Esophagus squamous epithelium (tissue), 5 donors: ENCODE results near the gene ADI1. TPM values are rescaled to one million over a fixed set of nuclear protein-coding genes. Genes with fewer than 3 reads are reported as not detected.

Experiments
- DNase-seq: peaks from one replicate; lab custom pipeline; 2025; lab: John Stamatoyannopoulos, UW
- H3K27ac ChIP-seq, 4 donors: fragments of 200-600 bp; sonication (generic); one replicate each; pipeline ENCODE4 v1.5.1; 2016 to 2019; ENCODE audit warnings: mild to moderate bottlenecking in 1 of 4
- H3K27me3 ChIP-seq, 4 donors: fragments of 200-600 bp; sonication (generic); 1 replicate in 3 of 4; 2 replicates in 1 of 4; pipeline versions ENCODE4 v1.5.1 to v1.6.0; 2017 to 2021; ENCODE audit warnings: antibody characterized with exemption in 1 of 4
- H3K36me3 ChIP-seq, 3 donors: fragments of 200-600 bp; sonication (generic); one replicate each; pipeline ENCODE4 v1.5.1; 2016 to 2019
- H3K4me1 ChIP-seq, 3 donors: fragments of 200-600 bp; sonication (generic); one replicate each; pipeline ENCODE4 v1.5.1; 2017 to 2019
- H3K4me3 ChIP-seq, 4 donors: fragments of 200-600 bp; sonication (generic); 1 replicate in 3 of 4; 2 replicates in 1 of 4; pipeline ENCODE4 v1.5.1; 2016 to 2019; ENCODE audit warnings: mild to moderate bottlenecking in 2 of 4, moderate library complexity in 1 of 4
- H3K9me3 ChIP-seq, 3 donors: fragments of 200-600 bp; sonication (generic); one replicate each; pipeline ENCODE4 v1.5.1; 2016 to 2019
- POLR2A ChIP-seq, 4 donors: fragments of 450-650 bp; IDR thresholded peaks; one replicate each; pipeline ENCODE4 v1.6.1; 2017; ENCODE audit warnings: antibody characterized with exemption in 4 of 4, mild to moderate bottlenecking in 4 of 4, moderate library complexity in 3 of 4
- WGBS, 2 donors: methylation state at CpG; one replicate each; pipeline ENCODE4 v1.1.5; 2018; 5-methylcytosine and 5-hydroxymethylcytosine counted together
- intact Hi-C: fragments of 100-400 bp; cut with DNase I; formaldehyde crosslinking; loops from one replicate; pipeline ENCODE4 v1.15.0; 2022
- total RNA-seq, 4 donors: library from RNA; depleted of rRNA; stranded (reverse); fragments of >200 nt; gene quantifications; one replicate each; pipeline ENCODE4 v1.1.0, GENCODE V29; 2016
- TF ChIP-seq, protein P1 (sequence below), 6 experiments: fragments of 450-650 bp in 4 of 6; fragments of 200-600 bp in 2 of 6; sonication (generic) in 2 of 6; IDR thresholded peaks; one replicate each; pipeline ENCODE4 v1.5.1; 2016 to 2019; ENCODE audit warnings: antibody characterized with exemption in 6 of 6, mild to moderate bottlenecking in 4 of 6, moderate library complexity in 4 of 6
- donor health status: DM: yes; HTN: yes; CAD: no.

The ADI1 gene
- total RNA-seq, 4 donors from 2014 or later, result 33.3 to 73.6 (median 54.9) TPM

DNA sequence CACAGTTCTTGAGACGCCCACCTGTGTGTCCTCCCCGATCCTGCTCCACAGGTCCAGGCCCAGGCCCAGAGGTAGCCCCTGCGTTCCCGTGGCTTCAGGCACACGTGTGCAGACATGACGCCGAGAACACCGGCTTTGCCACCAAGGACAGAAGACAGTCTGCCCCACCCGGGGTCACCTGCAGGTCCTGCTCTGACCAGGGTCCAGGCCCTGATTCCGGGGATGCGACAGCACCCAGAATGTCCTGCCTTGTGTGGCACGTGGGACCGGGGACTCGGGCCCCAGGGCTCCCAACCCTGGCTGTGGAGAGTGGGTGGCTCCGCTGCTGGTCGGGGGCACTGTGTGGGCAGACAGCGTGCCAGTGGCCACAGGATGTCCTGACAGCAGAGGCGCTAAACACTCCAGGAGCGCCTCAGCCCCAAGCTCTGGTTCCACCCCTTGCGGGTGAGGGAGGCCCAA lies 36.9 kb downstream of the ADI1 start:
- Histone ChIP-seq H3K27ac (no peak overlapping the region), H3K9me3 (no peaks in the 10 kb centered on the region), H3K27me3 (no peaks in the 10 kb centered on the region), H3K4me3 (no peak overlapping the region), H3K36me3 (peaks cover 13 to 69% (median 18%) of the 10 kb centered on the region in 3 donors), H3K4me1 (peaks cover 0 to 10% (median 0%) of the 10 kb centered on the region in 3 donors)
- no peak for DNase-seq
- intact Hi-C loops, result no loop called here
- TF ChIP-seq POLR2A (IDR thresholded peaks at IDR 0.05), result no peak
- TF ChIP-seq, protein P1, sequence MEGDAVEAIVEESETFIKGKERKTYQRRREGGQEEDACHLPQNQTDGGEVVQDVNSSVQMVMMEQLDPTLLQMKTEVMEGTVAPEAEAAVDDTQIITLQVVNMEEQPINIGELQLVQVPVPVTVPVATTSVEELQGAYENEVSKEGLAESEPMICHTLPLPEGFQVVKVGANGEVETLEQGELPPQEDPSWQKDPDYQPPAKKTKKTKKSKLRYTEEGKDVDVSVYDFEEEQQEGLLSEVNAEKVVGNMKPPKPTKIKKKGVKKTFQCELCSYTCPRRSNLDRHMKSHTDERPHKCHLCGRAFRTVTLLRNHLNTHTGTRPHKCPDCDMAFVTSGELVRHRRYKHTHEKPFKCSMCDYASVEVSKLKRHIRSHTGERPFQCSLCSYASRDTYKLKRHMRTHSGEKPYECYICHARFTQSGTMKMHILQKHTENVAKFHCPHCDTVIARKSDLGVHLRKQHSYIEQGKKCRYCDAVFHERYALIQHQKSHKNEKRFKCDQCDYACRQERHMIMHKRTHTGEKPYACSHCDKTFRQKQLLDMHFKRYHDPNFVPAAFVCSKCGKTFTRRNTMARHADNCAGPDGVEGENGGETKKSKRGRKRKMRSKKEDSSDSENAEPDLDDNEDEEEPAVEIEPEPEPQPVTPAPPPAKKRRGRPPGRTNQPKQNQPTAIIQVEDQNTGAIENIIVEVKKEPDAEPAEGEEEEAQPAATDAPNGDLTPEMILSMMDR (IDR thresholded peaks at IDR 0.05), result no peak
- WGBS, 2 donors, result 90% methylated on average over 2 of the region's 20 CpGs; no CpG with 5 or more reads in 1 of the 2 donors

DNA sequence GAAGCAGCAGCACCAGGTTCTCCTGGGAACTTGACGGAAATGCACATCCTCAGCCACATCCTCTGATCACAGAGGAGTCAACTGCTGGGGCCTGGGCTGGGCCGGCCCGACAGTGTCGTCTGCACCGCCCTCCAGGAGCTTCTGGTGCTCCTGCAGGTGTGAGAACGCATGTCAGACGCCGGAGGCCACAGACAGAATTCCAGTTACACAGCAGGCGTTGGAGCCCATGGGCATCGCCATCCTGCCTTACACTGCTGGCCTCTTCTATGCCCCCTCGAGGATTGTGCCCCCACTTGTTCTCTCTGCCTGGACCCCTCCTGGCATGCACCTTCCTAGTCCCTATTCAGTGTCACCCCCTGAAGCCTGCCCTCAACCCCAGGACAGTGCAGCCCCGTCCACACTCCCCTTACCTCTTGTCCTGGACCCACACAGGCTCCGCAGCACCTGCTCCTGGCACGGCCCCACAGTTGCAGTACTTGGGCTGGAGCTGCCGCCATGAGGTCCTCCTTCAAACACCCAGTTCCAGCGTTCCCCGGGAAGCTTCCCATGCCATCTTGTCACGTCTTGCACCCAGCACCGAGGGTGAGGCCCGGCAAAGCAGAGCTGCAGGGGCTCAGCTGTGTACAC lies 37.5 kb downstream of the ADI1 start:
- Histone ChIP-seq H3K27me3 (no peaks in the 10 kb centered on the region), H3K36me3 (peaks cover 13 to 71% (median 18%) of the 10 kb centered on the region in 3 donors), H3K4me3 (no peak overlapping the region), H3K9me3 (no peaks in the 10 kb centered on the region), H3K4me1 (peaks cover 0 to 10% (median 0%) of the 10 kb centered on the region in 3 donors), H3K27ac (no peak overlapping the region)
- TF ChIP-seq, protein P1 (IDR thresholded peaks at IDR 0.05), result no peak
- TF ChIP-seq POLR2A (IDR thresholded peaks at IDR 0.05), result no peak
- DNase-seq, result no peak
- 91 to 95% methylated on average over 10 to 13 of the region's 20 CpGs for WGBS, 2 donors
- intact Hi-C loops, result no loop called here

DNA sequence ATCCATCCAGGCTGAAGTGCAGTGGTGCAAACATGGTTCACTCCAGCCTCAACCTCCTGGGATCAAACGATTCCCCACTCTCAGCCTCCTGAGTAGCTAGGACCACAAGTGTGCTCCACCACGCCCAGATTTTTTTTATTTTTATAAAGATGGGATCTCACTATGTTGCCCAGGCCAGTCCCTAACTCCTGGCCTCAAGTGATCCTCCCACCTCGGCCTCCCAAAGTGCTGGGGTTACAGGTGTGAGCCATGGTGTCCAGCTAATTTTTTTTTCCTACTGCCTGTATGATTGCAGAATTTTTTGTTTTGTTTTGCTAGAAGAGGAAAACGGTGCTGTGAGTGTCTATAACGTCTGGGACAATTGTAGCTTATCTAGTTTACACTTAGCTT lies 38.3 kb downstream of the ADI1 start:
- peaks cover 0 to 10% (median 0%) of the 10 kb centered on the region in 3 donors for H3K4me1 ChIP-seq
- WGBS, 2 donors, result 83 to 87% methylated on average over 5 of the region's 5 CpGs
- H3K27me3 ChIP-seq, result no peaks in the 10 kb centered on the region
- DNase-seq, result no peak
- H3K4me3 ChIP-seq, result no peak overlapping the region
- H3K9me3 ChIP-seq, result no peaks in the 10 kb centered on the region
- intact Hi-C loops, result no loop called here
- H3K36me3 ChIP-seq, result peaks cover 13 to 75% (median 18%) of the 10 kb centered on the region in 3 donors
- H3K27ac ChIP-seq, result no peak overlapping the region
- no peak for TF ChIP-seq POLR2A (IDR thresholded peaks at IDR 0.05)
- TF ChIP-seq, protein P1 (IDR thresholded peaks at IDR 0.05), result no peak

DNA sequence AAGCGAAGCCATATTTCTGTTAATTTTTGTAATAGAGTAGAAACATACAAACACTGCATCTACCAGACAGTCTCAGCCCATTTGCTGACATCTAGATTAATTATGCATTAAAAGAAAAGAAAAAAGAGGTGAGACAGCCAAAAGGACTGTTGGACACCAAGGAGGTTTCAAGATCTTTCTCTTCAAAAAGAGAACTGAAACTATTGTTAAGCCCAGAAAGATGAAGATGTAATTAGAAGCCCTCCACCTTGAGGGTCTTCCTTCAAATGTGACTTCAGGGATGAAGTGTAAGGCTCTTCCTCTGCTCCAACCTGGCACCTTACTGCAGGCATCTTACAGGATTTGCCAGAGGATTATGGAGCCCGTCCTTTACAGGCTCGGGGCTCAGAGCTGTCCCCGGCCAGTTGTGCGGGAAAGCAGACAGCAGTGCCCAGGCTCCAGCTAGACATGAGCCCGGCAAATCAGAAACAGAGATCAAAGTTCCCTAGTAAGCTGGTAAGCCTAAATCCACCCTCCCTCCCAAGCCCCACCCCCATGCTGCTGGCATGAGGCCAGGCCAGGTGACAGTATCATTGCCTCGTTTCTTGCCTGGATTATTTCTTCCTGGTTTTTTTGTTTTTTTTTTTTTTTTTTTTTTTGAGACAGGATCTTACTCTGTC lies 38.9 kb downstream of the ADI1 start:
- no peak for TF ChIP-seq POLR2A (IDR thresholded peaks at IDR 0.05)
- TF ChIP-seq, protein P1 (IDR thresholded peaks at IDR 0.05), result no peak
- Histone ChIP-seq H3K4me3 (no peak overlapping the region), H3K36me3 (peaks cover 13 to 75% (median 18%) of the 10 kb centered on the region in 3 donors), H3K9me3 (no peaks in the 10 kb centered on the region), H3K4me1 (peaks cover 0 to 10% (median 0%) of the 10 kb centered on the region in 3 donors), H3K27ac (no peak overlapping the region), H3K27me3 (no peaks in the 10 kb centered on the region)
- no peak for DNase-seq
- 47 to 57% methylated on average over 5 to 7 of the region's 7 CpGs for WGBS, 2 donors
- intact Hi-C loops, result no loop called here
